GM12875 (cell line): ENCODE measurements around the gene MAST2.

Source experiments
- H3K4me3 ChIP-seq: one replicate; pipeline ENCODE4 v1.5.1; 2011; ENCODE audit warnings: low read depth, low read length, control low read depth
- CTCF ChIP-seq: IDR thresholded peaks from 2 replicates; pipeline ENCODE4 v1.5.1; 2011; ENCODE audit warnings: low read depth, mild to moderate bottlenecking, control low read depth, inconsistent platforms, low read length, moderate library complexity, borderline replicate concordance; ENCODE audit not compliant: insufficient read depth

MAST2 gene

GRCh38 chr1:46010611-46011010 lies 207.2 kb downstream of the MAST2 start:
- H3K4me3 ChIP-seq, result no peak overlapping the region
- TF ChIP-seq CTCF, result no peak

- H3K4me3 ChIP-seq, result no peak overlapping the region
- no peak for TF ChIP-seq CTCF
Observed at GRCh38 chr1:46011121-46011695, 207.8 kb downstream of the MAST2 start.

GRCh38 chr1:46012236-46012635 lies 208.8 kb downstream of the MAST2 start:
- no peak overlapping the region for H3K4me3 ChIP-seq
- TF ChIP-seq CTCF, result no peak

- no peak overlapping the region for H3K4me3 ChIP-seq
- no peak for TF ChIP-seq CTCF
Observed at GRCh38 chr1:46013581-46013980, 210.2 kb downstream of the MAST2 start.

GRCh38 chr1:46017876-46018503 lies 214.6 kb downstream of the MAST2 start:
- no peak for TF ChIP-seq CTCF
- no peak overlapping the region for H3K4me3 ChIP-seq

GRCh38 chr1:46019348-46019747 lies 215.9 kb downstream of the MAST2 start:
- no peak overlapping the region for H3K4me3 ChIP-seq
- TF ChIP-seq CTCF, result no peak

- TF ChIP-seq CTCF, result no peak
- H3K4me3 ChIP-seq, result no peak overlapping the region
Observed at GRCh38 chr1:46020010-46020409, 216.6 kb downstream of the MAST2 start.
